GM12891 (cell line): ENCODE results near the gene ETV6.

Source experiments
- PAX5 ChIP-seq: IDR thresholded peaks from 2 replicates; pipeline ENCODE4 v1.6.1; 2011; ENCODE audit warnings: low read length, moderate library complexity, mild to moderate bottlenecking; ENCODE audit not compliant: insufficient read depth, severe bottlenecking
- POLR2A ChIP-seq: IDR thresholded peaks from 2 replicates; pipeline ENCODE4 v1.6.1; 2011; ENCODE audit warnings: low read depth, low read length, control low read depth
- POLR2AphosphoS5 ChIP-seq: IDR thresholded peaks from 2 replicates; pipeline ENCODE4 v1.6.1; 2011; ENCODE audit warnings: low read depth, low read length, control low read depth
- POU2F2 ChIP-seq: IDR thresholded peaks from 2 replicates; pipeline ENCODE4 v1.6.1; 2011; ENCODE audit warnings: low read depth, mild to moderate bottlenecking, control low read depth, low read length, moderate library complexity
- SPI1 ChIP-seq: IDR thresholded peaks from 2 replicates; pipeline ENCODE4 v1.6.1; 2011; ENCODE audit warnings: low read depth, low read length, control low read depth
- TAF1 ChIP-seq: IDR thresholded peaks from 2 replicates; pipeline ENCODE4 v1.6.1; 2011; ENCODE audit warnings: low read depth, low read length, control low read depth

DNA sequence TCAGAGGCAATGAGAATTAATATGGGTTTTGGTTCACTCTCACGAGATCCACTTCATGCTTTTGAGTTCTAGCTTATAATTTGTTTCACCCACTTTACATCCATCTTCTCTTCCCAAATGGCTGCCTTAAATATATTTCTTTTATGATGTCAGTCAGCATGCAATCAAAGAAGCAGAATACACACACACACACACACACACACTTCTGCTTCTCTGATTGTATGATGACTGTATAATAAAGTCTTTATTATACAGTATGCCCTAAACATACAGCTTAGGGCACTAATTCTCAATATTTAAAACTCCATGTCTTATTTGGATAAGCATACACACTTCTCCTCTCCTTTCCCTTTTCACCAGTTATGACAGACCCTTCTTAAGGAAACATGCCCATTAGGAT, 6.7 kb upstream of the ETV6 start:
- no peak for TF ChIP-seq POLR2A
- no peak for TF ChIP-seq POLR2AphosphoS5
- no peak for TF ChIP-seq TAF1
- no peak for TF ChIP-seq PAX5
- TF ChIP-seq SPI1 = no peak
- no peak for TF ChIP-seq POU2F2
